Tibial nerve (tissue), 4 donors: ENCODE measurements around the gene TRO. TPM values are rescaled to one million over a fixed set of nuclear protein-coding genes. Genes with fewer than 3 reads are reported as not detected.
A peak's percentile ranks its signal among the peaks of the same experiment; 100 is the strongest.

Experiments used
- DNase-seq, 2 donors: peaks; one replicate each; pipeline ENCODE4 v3.0.0-alpha.2; 2019; ENCODE audit warnings: low spot score in 2 of 2
- H3K27ac ChIP-seq, 4 donors: fragments of 200-600 bp; sonication (generic) in 3 of 4; one replicate each; pipeline ENCODE4 v1.5.1; 2017 to 2019; ENCODE audit warnings: mild to moderate bottlenecking in 1 of 4
- H3K27me3 ChIP-seq, 2 donors: fragments of 200-600 bp; sonication (generic) in 1 of 2; one replicate each; pipeline versions ENCODE4 v1.5.1 to v1.6.0; 2017 to 2019
- H3K36me3 ChIP-seq, 3 donors: fragments of 200-600 bp; sonication (generic); one replicate each; pipeline ENCODE4 v1.5.1; 2018 to 2019
- H3K4me1 ChIP-seq, 4 donors: fragments of 200-600 bp; sonication (generic) in 3 of 4; one replicate each; pipeline ENCODE4 v1.5.1; 2017 to 2019
- H3K4me3 ChIP-seq, 4 donors: fragments of 200-600 bp; sonication (generic) in 3 of 4; one replicate each; pipeline ENCODE4 v1.5.1; 2017 to 2019; ENCODE audit warnings: mild to moderate bottlenecking in 1 of 4, moderate library complexity in 1 of 4
- H3K9me3 ChIP-seq, 4 donors: fragments of 200-600 bp; sonication (generic) in 3 of 4; one replicate each; pipeline ENCODE4 v1.5.1; 2017 to 2019
- CTCF ChIP-seq, 5 experiments: fragments of 200-600 bp in 3 of 5; fragments of 450-650 bp in 2 of 5; sonication (generic) in 3 of 5; IDR thresholded peaks; one replicate each; pipeline ENCODE4 v1.5.1; 2016 to 2019; ENCODE audit warnings: antibody characterized with exemption in 5 of 5, mild to moderate bottlenecking in 3 of 5, moderate library complexity in 2 of 5
- EP300 ChIP-seq, 2 donors: sonication (generic); formaldehyde crosslinking; IDR thresholded peaks; one replicate each; pipeline ENCODE4 v1.6.1; 2017; ENCODE audit warnings: antibody characterized with exemption in 2 of 2, mild to moderate bottlenecking in 1 of 2
- POLR2A ChIP-seq, 2 donors: fragments of 450-650 bp; IDR thresholded peaks; one replicate each; pipeline ENCODE4 v1.6.1; 2017; ENCODE audit warnings: antibody characterized with exemption in 2 of 2, mild to moderate bottlenecking in 2 of 2, moderate library complexity in 2 of 2
- WGBS, 2 donors: methylation state at CpG; one replicate each; pipeline ENCODE4 v1.1.5; 2018; 5-methylcytosine and 5-hydroxymethylcytosine counted together
- total RNA-seq, 4 donors: library from RNA; depleted of rRNA; stranded (reverse); fragments of >200 nt; gene quantifications; one replicate each; pipeline ENCODE4 v1.1.0, GENCODE V29; 2016

The TRO gene
- total RNA-seq, 4 donors from 2014 or later, result 14.4 to 21.0 (median 17.9) TPM

- TF ChIP-seq CTCF (IDR thresholded peaks at IDR 0.05) (no peak), EP300 (IDR thresholded peaks at IDR 0.05) (no peak), POLR2A (IDR thresholded peaks at IDR 0.05) (no peak)
- Histone ChIP-seq H3K9me3 (peaks cover 0 to 8% (median 3%) of the 10 kb centered on the region in 4 donors), H3K4me3 (no peak overlapping the region)
These were observed 10.7 kb upstream of the TRO start for GRCh38 chrX:54909941-54910340.

GRCh38 chrX:54921427-54922021, 900 bp downstream of the TRO start:
- TF ChIP-seq CTCF (IDR thresholded peaks at IDR 0.05) (no peak), POLR2A (IDR thresholded peaks at IDR 0.05) (no peak), EP300 (IDR thresholded peaks at IDR 0.05) (peak in 1 of 2 donors; percentile 12)
- Histone ChIP-seq H3K27me3 (no peaks in the 10 kb centered on the region), H3K27ac (peak overlapping the region in 3 of 4 donors; percentile 18 to 74 (median 19)), H3K36me3 (peaks cover 0 to 5% (median 0%) of the 10 kb centered on the region in 3 donors), H3K4me3 (peak overlapping the region; percentile 25 to 62 (median 45)), H3K4me1 (peaks cover 0 to 4% (median 0%) of the 10 kb centered on the region in 4 donors), H3K9me3 (no peaks in the 10 kb centered on the region)
- peak; percentile 29 to 31 for DNase-seq
- WGBS, 2 donors, result 2 to 38% methylated on average over 21 to 29 of the region's 29 CpGs

More at GRCh38 chrX:54909941-54910340, 10.7 kb upstream of the TRO start:
- no peak for DNase-seq
- no peaks in the 10 kb centered on the region for H3K4me1 ChIP-seq
- no peaks in the 10 kb centered on the region for H3K27me3 ChIP-seq
- H3K36me3 ChIP-seq, result no peaks in the 10 kb centered on the region
- H3K27ac ChIP-seq, result no peak overlapping the region

- H3K4me3 ChIP-seq, result no peak overlapping the region
- H3K36me3 ChIP-seq, result peaks cover 0 to 14% (median 0%) of the 10 kb centered on the region in 3 donors
- no peak for DNase-seq
- no peak overlapping the region for H3K27ac ChIP-seq
- H3K4me1 ChIP-seq, result peaks cover 0 to 4% (median 0%) of the 10 kb centered on the region in 4 donors
- no peaks in the 10 kb centered on the region for H3K9me3 ChIP-seq
- WGBS, 2 donors, result 86% methylated on average over 1 to 3 of the region's 3 CpGs
- H3K27me3 ChIP-seq, result no peaks in the 10 kb centered on the region
- no peak for TF ChIP-seq POLR2A (IDR thresholded peaks at IDR 0.05)
- no peak for TF ChIP-seq EP300 (IDR thresholded peaks at IDR 0.05)
- no peak for TF ChIP-seq CTCF (IDR thresholded peaks at IDR 0.05)
These were observed 1.9 kb downstream of the TRO start for GRCh38 chrX:54922547-54922946.

DNA sequence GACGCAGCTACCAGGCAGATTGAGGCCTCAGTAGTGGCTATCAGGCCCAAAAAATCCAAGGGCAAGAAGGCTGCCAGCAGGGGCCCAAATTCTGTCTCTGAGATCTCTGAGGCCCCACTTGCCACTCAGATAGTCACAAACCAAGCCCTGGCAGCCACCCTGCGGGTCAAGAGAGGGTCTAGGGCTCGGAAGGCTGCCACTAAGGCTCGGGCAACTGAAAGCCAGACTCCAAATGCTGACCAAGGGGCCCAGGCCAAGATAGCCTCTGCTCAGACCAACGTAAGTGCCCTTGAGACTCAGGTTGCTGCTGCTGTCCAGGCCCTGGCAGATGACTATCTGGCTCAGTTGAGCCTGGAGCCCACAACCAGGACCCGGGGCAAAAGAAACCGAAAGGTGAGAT, 2.8 kb downstream of the TRO start:
- Histone ChIP-seq H3K36me3 (peaks cover 0 to 22% (median 0%) of the 10 kb centered on the region in 3 donors), H3K27me3 (no peaks in the 10 kb centered on the region), H3K9me3 (no peaks in the 10 kb centered on the region), H3K4me3 (no peak overlapping the region), H3K27ac (no peak overlapping the region), H3K4me1 (peaks cover 0 to 4% (median 0%) of the 10 kb centered on the region in 4 donors)
- no peak for DNase-seq
- WGBS, 2 donors, result 77 to 94% methylated on average over 7 of the region's 7 CpGs
- TF ChIP-seq POLR2A (IDR thresholded peaks at IDR 0.05) (no peak), EP300 (IDR thresholded peaks at IDR 0.05) (no peak), CTCF (IDR thresholded peaks at IDR 0.05) (no peak)

- DNase-seq, result no peak
- no peak for TF ChIP-seq CTCF (IDR thresholded peaks at IDR 0.05)
- TF ChIP-seq POLR2A (IDR thresholded peaks at IDR 0.05), result no peak
- TF ChIP-seq EP300 (IDR thresholded peaks at IDR 0.05), result no peak
- H3K36me3 ChIP-seq, result peaks cover 0 to 56% (median 2%) of the 10 kb centered on the region in 3 donors
- 25 to 60% methylated on average over 1 to 2 of the region's 2 CpGs for WGBS, 2 donors
- H3K9me3 ChIP-seq, result no peaks in the 10 kb centered on the region
- H3K27ac ChIP-seq, result no peak overlapping the region
- no peak overlapping the region for H3K4me3 ChIP-seq
- H3K27me3 ChIP-seq, result no peaks in the 10 kb centered on the region
- peaks cover 0 to 4% (median 0%) of the 10 kb centered on the region in 4 donors for H3K4me1 ChIP-seq
These were observed 6.4 kb downstream of the TRO start for GRCh38 chrX:54926978-54927377.
